Ovary (tissue), 3 donors: ENCODE measurements around the gene ISG20.

Source experiments
- CTCF ChIP-seq, 3 donors: fragments of 450-650 bp in 2 of 3; fragments of 200-600 bp in 1 of 3; IDR thresholded peaks; one replicate each; pipeline versions ENCODE4 v1.5.1 to v1.8.0; 2016 to 2022; ENCODE audit warnings: antibody characterized with exemption in 3 of 3, mild to moderate bottlenecking in 1 of 3
- EP300 ChIP-seq: sonication (generic); formaldehyde crosslinking; IDR thresholded peaks from one replicate; pipeline ENCODE4 v1.6.1; 2017; ENCODE audit warnings: antibody characterized with exemption
- POLR2A ChIP-seq: fragments of 450-650 bp; IDR thresholded peaks from one replicate; pipeline ENCODE4 v1.6.1; 2017; ENCODE audit warnings: antibody characterized with exemption, mild to moderate bottlenecking, moderate library complexity
- donor health status: DM: no; HTN: no; CAD: no.

- TF ChIP-seq EP300: no peak
- TF ChIP-seq POLR2A: no peak
- no peak for TF ChIP-seq CTCF (IDR thresholded peaks at IDR 0.05)
Observed at GRCh38 chr15:88655103-88655553, 16.3 kb downstream of the ISG20 start.
